ENCODE data around the gene KCNIP2. TPM values are rescaled to one million over a fixed set of nuclear protein-coding genes. Genes with fewer than 3 reads are reported as not detected.

KCNIP2 gene
- polyA plus RNA-seq, 1 of the 3 experiments (the other 2 are of a cell fraction) = 1.0 TPM

DNA sequence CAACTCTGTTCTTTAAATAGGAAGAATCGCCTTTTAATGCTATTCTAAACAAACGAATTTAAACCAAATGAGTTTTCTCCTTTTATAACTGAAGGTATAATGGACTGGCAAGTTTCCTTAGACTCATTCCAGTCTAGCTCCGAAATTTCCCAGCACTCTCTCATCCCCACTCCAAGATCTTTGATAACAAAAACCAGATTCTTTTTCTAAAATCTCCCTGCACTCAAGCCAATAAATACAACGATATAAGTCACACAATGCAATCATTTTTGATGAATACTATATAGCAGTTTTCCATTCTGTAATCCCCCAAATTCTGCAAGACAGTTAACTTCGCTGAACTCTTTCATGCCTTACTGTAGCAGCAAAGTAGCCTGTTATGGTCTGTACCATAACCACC lies 27.2 kb downstream of the KCNIP2 start:
- peaks cover 69% of the 10 kb centered on the region for H3K79me2 ChIP-seq (ENCODE audit: insufficient read depth)
- 1% methylated on average over 5 of the region's 5 CpGs for WGBS (ENCODE audit: low lambda C conversion rate)
- H3K9me2 ChIP-seq = no peaks in the 10 kb centered on the region
- peak overlapping the region; percentile 94 for H3K9ac ChIP-seq
- TF ChIP-seq, protein P1, sequence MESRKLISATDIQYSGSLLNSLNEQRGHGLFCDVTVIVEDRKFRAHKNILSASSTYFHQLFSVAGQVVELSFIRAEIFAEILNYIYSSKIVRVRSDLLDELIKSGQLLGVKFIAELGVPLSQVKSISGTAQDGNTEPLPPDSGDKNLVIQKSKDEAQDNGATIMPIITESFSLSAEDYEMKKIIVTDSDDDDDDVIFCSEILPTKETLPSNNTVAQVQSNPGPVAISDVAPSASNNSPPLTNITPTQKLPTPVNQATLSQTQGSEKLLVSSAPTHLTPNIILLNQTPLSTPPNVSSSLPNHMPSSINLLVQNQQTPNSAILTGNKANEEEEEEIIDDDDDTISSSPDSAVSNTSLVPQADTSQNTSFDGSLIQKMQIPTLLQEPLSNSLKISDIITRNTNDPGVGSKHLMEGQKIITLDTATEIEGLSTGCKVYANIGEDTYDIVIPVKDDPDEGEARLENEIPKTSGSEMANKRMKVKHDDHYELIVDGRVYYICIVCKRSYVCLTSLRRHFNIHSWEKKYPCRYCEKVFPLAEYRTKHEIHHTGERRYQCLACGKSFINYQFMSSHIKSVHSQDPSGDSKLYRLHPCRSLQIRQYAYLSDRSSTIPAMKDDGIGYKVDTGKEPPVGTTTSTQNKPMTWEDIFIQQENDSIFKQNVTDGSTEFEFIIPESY (IDR thresholded peaks at IDR 0.05; ENCODE audit: borderline replicate concordance, low read depth) = no peak
- no peak for TF ChIP-seq TAF1 (IDR thresholded peaks at IDR 0.05; ENCODE audit: borderline replicate concordance, low read depth, low read length)
- no peak for TF ChIP-seq RFX5 (IDR thresholded peaks at IDR 0.05; ENCODE audit: low read length)
- no peak for TF ChIP-seq RAD21 (IDR thresholded peaks at IDR 0.05; ENCODE audit: low read length)
- TF ChIP-seq NRF1 (IDR thresholded peaks at IDR 0.05; ENCODE audit: low read depth, low read length) = no peak
- no peak for TF ChIP-seq ELF1 (IDR thresholded peaks at IDR 0.05)
- TF ChIP-seq TCF12 (IDR thresholded peaks at IDR 0.05) = no peak
- no peak for TF ChIP-seq SIN3A (IDR thresholded peaks at IDR 0.05; ENCODE audit: borderline replicate concordance, low read depth, low read length)
- TF ChIP-seq, protein P2, sequence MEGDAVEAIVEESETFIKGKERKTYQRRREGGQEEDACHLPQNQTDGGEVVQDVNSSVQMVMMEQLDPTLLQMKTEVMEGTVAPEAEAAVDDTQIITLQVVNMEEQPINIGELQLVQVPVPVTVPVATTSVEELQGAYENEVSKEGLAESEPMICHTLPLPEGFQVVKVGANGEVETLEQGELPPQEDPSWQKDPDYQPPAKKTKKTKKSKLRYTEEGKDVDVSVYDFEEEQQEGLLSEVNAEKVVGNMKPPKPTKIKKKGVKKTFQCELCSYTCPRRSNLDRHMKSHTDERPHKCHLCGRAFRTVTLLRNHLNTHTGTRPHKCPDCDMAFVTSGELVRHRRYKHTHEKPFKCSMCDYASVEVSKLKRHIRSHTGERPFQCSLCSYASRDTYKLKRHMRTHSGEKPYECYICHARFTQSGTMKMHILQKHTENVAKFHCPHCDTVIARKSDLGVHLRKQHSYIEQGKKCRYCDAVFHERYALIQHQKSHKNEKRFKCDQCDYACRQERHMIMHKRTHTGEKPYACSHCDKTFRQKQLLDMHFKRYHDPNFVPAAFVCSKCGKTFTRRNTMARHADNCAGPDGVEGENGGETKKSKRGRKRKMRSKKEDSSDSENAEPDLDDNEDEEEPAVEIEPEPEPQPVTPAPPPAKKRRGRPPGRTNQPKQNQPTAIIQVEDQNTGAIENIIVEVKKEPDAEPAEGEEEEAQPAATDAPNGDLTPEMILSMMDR (IDR thresholded peaks at IDR 0.05) = no peak
- no peak for TF ChIP-seq EZH2phosphoT487 (IDR thresholded peaks at IDR 0.05; ENCODE audit: borderline replicate concordance, low read depth)
- TF ChIP-seq, protein P3, sequence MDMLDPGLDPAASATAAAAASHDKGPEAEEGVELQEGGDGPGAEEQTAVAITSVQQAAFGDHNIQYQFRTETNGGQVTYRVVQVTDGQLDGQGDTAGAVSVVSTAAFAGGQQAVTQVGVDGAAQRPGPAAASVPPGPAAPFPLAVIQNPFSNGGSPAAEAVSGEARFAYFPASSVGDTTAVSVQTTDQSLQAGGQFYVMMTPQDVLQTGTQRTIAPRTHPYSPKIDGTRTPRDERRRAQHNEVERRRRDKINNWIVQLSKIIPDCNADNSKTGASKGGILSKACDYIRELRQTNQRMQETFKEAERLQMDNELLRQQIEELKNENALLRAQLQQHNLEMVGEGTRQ (IDR thresholded peaks at IDR 0.05; ENCODE audit: borderline replicate concordance, low read depth, low read length) = no peak
- TF ChIP-seq, protein P4, sequence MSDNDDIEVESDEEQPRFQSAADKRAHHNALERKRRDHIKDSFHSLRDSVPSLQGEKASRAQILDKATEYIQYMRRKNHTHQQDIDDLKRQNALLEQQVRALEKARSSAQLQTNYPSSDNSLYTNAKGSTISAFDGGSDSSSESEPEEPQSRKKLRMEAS (IDR thresholded peaks at IDR 0.05; ENCODE audit: low read depth) = no peak
- TF ChIP-seq TEAD4 (IDR thresholded peaks at IDR 0.05; ENCODE audit: borderline replicate concordance, insufficient read depth) = no peak
- TF ChIP-seq FOXM1 (IDR thresholded peaks at IDR 0.05; ENCODE audit: low read depth) = no peak
- H3K4me2 ChIP-seq = peak overlapping the region; percentile 92
- H3K9me3 ChIP-seq = no peaks in the 10 kb centered on the region
- CTCF ChIA-PET = interaction anchor here (1.0 to 3.5 kb wide), 6 partner anchors 20 to 602 kb away, joined by 4 to 14 read pairs (median 8); no protein-coding TSS in a partner anchor
- H3K4me1 ChIP-seq (ENCODE audit: control insufficient read depth in 1 of 2, insufficient read depth in 2 of 2, low read depth in 1 of 2, low read length in 1 of 2) = peaks cover 6 to 23% of the 10 kb centered on the region in 2 experiments; a peak in 3 of 4 replicates
- H3K27me3 ChIP-seq (ENCODE audit: insufficient read depth) = no peaks in the 10 kb centered on the region
- H3F3A ChIP-seq (replicated peaks; ENCODE audit: insufficient read depth) = peaks cover 9% of the 10 kb centered on the region
- peaks cover 66% of the 10 kb centered on the region for H4K20me1 ChIP-seq (ENCODE audit: insufficient read depth)
- POLR2A ChIA-PET = interaction anchor here (0.6 kb wide), 1 partner anchor 773 kb away, joined by 3 read pairs; no protein-coding TSS in a partner anchor
- H3K4me3 ChIP-seq (ENCODE audit: low read depth in 2 of 2, low read length in 1 of 2) = peak overlapping the region; percentile 88 to 96
- peaks cover 20 to 34% of the 10 kb centered on the region in 2 experiments for H3K36me3 ChIP-seq (replicated peaks in 1 of 2; ENCODE audit: control insufficient read depth in 1 of 2, insufficient read depth in 2 of 2, low read length in 1 of 2)
- no peak for DNase-seq
- H3K27ac ChIP-seq (ENCODE audit: low read depth in 2 of 2, low read length in 1 of 2) = peak overlapping the region; percentile 7 to 81; a peak in 3 of 4 replicates
- no peak overlapping the region for H2AFZ ChIP-seq (ENCODE audit: low read depth)
